ENCODE data around the gene ELFN1. TPM values are rescaled to one million over a fixed set of nuclear protein-coding genes. Genes with fewer than 3 reads are reported as not detected.

The ELFN1 gene
- total and polyA plus RNA-seq, 9 of the 15 experiments (the other 6 are each of a cell fraction or from before 2014, with no cell fraction given) = 0.04 to 0.64 (median 0.18) TPM; not detected in 2

GRCh38 chr7:1659696-1660095 lies 10.4 kb upstream of the ELFN1 start:
- Histone ChIP-seq H3K27ac (ENCODE audit: extremely low read depth, low read depth, low read length) (no peak overlapping the region), H4K20me1 (replicated peaks; ENCODE audit: control insufficient read depth, insufficient read depth, low read length) (no peaks in the 10 kb centered on the region; the same call in 1 of the 2 replicates), H2AFZ (ENCODE audit: low read depth, low read length) (no peak overlapping the region), H3K9ac (ENCODE audit: insufficient read depth in 1 of 2, low read depth in 2 of 2, low read length in 2 of 2) (no peak overlapping the region), H3K9me1 (ENCODE audit: control insufficient read depth, insufficient read depth, low read length) (no peaks in the 10 kb centered on the region), H3K9me3 (replicated peaks; ENCODE audit: control insufficient read depth, insufficient read depth, low read depth, low read length) (peaks cover 3% of the 10 kb centered on the region; the same call in 1 of the 2 replicates), H3K4me1 (replicated peaks in 1 of 2; ENCODE audit: control insufficient read depth in 2 of 2, insufficient read depth in 2 of 2, low read length in 2 of 2) (peaks cover 0 to 14% of the 10 kb centered on the region in 2 experiments; a peak in 2 of 5 replicates), H3K4me3 (no peak overlapping the region), H3K4me2 (ENCODE audit: insufficient read depth, low read length) (no peak overlapping the region), H3K79me2 (ENCODE audit: control insufficient read depth, insufficient read depth, low read length) (no peaks in the 10 kb centered on the region), H3K27me3 (ENCODE audit: control insufficient read depth in 2 of 2, insufficient read depth in 2 of 2, low read length in 2 of 2) (peaks cover 27 to 67% of the 10 kb centered on the region in 2 experiments), H3K36me3 (ENCODE audit: control insufficient read depth, insufficient read depth, low read length) (no peaks in the 10 kb centered on the region)
- 3% methylated on average over 8 of the region's 8 CpGs for WGBS (ENCODE audit: insufficient coverage, low coverage, missing lambda C conversion rate)
- no TSS peak for BruUV-seq (replicated peaks)
- intact Hi-C loops (cut with micrococcal nuclease) = loop anchor here (5.0 to 10.0 kb wide), 2 partner anchors 98 to 685 kb away; no protein-coding TSS in a partner anchor
- CTCF ChIA-PET (ENCODE audit: low intra/inter-chr PET ratio) = interaction anchor here (0.6 kb wide), 1 partner anchor 284 kb away, joined by 3 read pairs; no protein-coding TSS in a partner anchor
- POLR2A ChIA-PET = interaction anchor here (0.9 kb wide), 1 partner anchor 56 kb away, joined by 3 read pairs; no protein-coding TSS in a partner anchor
- no peak for TF ChIP-seq MEIS2 (IDR thresholded peaks at IDR 0.05; ENCODE audit: partially characterized antibody)
- TF ChIP-seq HDAC3 (IDR thresholded peaks at IDR 0.05; ENCODE audit: borderline replicate concordance, partially characterized antibody) = no peak
- no peak for TF ChIP-seq RBFOX2 (IDR thresholded peaks at IDR 0.05; ENCODE audit: low read depth, low read length)
- no peak for TF ChIP-seq FOXM1 (IDR thresholded peaks at IDR 0.05; ENCODE audit: low read depth)
- TF ChIP-seq FOXM1 (CRISPR knock-in tag; IDR thresholded peaks at IDR 0.05; ENCODE audit: low read depth) = no peak
- TF ChIP-seq ZNF274 (IDR thresholded peaks at IDR 0.05; ENCODE audit: borderline replicate concordance, low read depth, low read length) = no peak
- no peak for TF ChIP-seq NBN (IDR thresholded peaks at IDR 0.05; ENCODE audit: low read depth)
- TF ChIP-seq SMARCC2 (IDR thresholded peaks at IDR 0.05; ENCODE audit: low read depth) = no peak
- no peak for TF ChIP-seq EGR1 (conservative IDR thresholded peaks at IDR 0.05)
- no peak for TF ChIP-seq STAT6 (CRISPR knock-in tag; IDR thresholded peaks at IDR 0.05)
- ATAC-seq (no peak), FAIRE-seq (no peak), DNase-seq (ENCODE audit: extremely low read depth in 1 of 4, low spot score in 3 of 4) (no peak)
- in situ Hi-C loops (cut with MboI) = no loop called here
